Measurements from ENCODE around the gene BICRA. TPM values are rescaled to one million over a fixed set of nuclear protein-coding genes. Genes with fewer than 3 reads are reported as not detected.

The BICRA gene
- total RNA-seq, 4 donors from 2014 or later: 8.4 to 35.2 (median 28.7) TPM

DNA sequence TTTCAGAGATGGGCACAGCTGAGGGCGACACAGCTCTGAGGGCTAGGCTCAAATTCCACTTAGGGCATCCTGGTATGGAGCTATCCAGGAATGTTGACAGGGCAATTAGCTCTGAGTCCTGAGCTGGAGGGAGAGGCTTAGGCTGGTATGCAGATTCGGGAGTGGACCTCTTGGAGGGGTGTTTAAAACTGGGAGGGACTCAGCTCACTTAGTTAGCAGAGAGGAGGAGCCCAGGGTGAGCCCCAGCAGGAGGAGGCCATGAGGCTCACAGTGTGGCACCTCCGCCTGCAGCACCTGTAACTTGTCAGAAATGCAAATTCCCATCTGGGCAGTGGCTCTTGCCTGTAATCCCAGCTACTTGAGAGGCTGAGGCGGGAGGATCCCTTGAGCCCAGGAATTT, 126.2 kb downstream of the BICRA start:
- intact Hi-C loops (cut with DNase I; ENCODE audit: low total_unique reads): no loop called here
- no peak overlapping the region for H3K4me3 ChIP-seq
- no peak for ATAC-seq
- in situ Hi-C loops (cut with MboI; ENCODE audit: low sequenced_read_pairs in 4 of 4): loop anchor here in 1 of 4 donors (25.0 kb wide), 1 partner anchor 448 kb away; no protein-coding TSS in a partner anchor
- H3K27ac ChIP-seq: no peak overlapping the region
- H3K27me3 ChIP-seq: no peaks in the 10 kb centered on the region
- H3K36me3 ChIP-seq: peaks cover 0 to 4% of the 10 kb centered on the region in 2 donors
- H3K4me1 ChIP-seq: peaks cover 0 to 5% of the 10 kb centered on the region in 2 donors
- no peak for TF ChIP-seq POLR2A (IDR thresholded peaks at IDR 0.05)
- TF ChIP-seq, protein P1, sequence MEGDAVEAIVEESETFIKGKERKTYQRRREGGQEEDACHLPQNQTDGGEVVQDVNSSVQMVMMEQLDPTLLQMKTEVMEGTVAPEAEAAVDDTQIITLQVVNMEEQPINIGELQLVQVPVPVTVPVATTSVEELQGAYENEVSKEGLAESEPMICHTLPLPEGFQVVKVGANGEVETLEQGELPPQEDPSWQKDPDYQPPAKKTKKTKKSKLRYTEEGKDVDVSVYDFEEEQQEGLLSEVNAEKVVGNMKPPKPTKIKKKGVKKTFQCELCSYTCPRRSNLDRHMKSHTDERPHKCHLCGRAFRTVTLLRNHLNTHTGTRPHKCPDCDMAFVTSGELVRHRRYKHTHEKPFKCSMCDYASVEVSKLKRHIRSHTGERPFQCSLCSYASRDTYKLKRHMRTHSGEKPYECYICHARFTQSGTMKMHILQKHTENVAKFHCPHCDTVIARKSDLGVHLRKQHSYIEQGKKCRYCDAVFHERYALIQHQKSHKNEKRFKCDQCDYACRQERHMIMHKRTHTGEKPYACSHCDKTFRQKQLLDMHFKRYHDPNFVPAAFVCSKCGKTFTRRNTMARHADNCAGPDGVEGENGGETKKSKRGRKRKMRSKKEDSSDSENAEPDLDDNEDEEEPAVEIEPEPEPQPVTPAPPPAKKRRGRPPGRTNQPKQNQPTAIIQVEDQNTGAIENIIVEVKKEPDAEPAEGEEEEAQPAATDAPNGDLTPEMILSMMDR (IDR thresholded peaks at IDR 0.05 in 4 of 5, conservative IDR thresholded peaks at IDR 0.05 in 1 of 5): no peak
- no peak for DNase-seq
- no peaks in the 10 kb centered on the region for H3K9me3 ChIP-seq

DNA sequence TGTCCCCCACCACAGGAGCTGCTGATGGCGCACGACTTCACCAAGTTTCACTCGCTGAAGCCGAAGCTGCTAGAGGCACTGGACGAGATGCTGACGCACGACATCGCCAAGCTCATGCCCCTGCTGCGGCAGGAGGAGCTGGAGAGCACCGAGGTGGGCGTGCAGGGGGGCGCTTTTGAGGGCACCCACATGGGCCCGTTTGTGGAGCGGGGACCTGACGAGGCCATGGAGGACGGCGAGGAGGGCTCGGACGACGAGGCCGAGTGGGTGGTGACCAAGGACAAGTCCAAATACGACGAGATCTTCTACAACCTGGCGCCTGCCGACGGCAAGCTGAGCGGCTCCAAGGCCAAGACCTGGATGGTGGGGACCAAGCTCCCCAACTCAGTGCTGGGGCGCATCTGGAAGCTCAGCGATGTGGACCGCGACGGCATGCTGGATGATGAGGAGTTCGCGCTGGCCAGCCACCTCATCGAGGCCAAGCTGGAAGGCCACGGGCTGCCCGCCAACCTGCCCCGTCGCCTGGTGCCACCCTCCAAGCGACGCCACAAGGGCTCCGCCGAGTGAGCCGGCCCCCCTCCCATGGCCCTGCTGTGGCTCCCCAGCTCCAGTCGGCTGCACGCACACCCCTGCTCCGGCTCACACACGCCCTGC, 132.1 kb downstream of the BICRA start:
- no peak for ATAC-seq
- peaks cover 0 to 4% of the 10 kb centered on the region in 2 donors for H3K36me3 ChIP-seq
- H3K4me3 ChIP-seq: no peak overlapping the region
- no peak for DNase-seq
- no peaks in the 10 kb centered on the region for H3K9me3 ChIP-seq
- H3K27me3 ChIP-seq: no peaks in the 10 kb centered on the region
- in situ Hi-C loops (cut with MboI; ENCODE audit: low sequenced_read_pairs in 4 of 4): loop anchor here in 1 of 4 donors (25.0 kb wide), 1 partner anchor 454 kb away; no protein-coding TSS in a partner anchor
- intact Hi-C loops (cut with DNase I; ENCODE audit: low total_unique reads): no loop called here
- TF ChIP-seq POLR2A (IDR thresholded peaks at IDR 0.05): no peak
- TF ChIP-seq, protein P1 (IDR thresholded peaks at IDR 0.05 in 4 of 5, conservative IDR thresholded peaks at IDR 0.05 in 1 of 5): no peak
- peak overlapping the region in 3 of 4 donors; percentile 97 to 99 (median 98) for H3K27ac ChIP-seq
- peaks cover 13 to 21% of the 10 kb centered on the region in 2 donors for H3K4me1 ChIP-seq

DNA sequence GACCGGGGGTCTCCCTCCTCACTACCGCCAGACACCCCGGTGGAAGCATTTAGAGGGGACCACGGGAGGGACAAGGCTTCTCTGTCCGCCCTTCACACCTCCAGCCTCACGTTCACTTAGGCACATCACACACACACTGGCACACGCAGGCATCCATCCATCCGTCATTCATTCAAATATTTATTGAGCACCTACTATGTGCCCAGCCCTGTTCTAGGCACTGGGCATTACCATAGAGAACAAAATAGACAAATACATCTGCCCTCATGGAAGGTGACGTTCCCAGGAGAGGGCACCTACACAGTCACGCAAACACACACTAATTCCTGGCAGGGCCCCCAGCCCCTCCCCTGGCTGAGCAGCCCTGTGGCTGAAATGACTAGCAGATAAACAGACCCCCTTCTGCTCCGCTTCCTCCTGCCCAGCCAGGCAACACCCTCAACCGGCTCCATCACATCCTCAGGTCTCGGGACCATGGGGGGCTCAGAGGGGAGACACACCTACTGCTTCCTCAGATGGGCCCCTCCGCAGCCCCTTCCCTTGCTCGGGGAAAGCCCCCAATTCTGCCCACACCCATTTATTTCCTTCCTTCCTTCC, 132.7 kb downstream of the BICRA start:
- peak overlapping the region; percentile 85 to 99 (median 98) for H3K27ac ChIP-seq
- in situ Hi-C loops (cut with MboI; ENCODE audit: low sequenced_read_pairs in 4 of 4): loop anchor here in 1 of 4 donors (25.0 kb wide), 1 partner anchor 454 kb away; no protein-coding TSS in a partner anchor

DNA sequence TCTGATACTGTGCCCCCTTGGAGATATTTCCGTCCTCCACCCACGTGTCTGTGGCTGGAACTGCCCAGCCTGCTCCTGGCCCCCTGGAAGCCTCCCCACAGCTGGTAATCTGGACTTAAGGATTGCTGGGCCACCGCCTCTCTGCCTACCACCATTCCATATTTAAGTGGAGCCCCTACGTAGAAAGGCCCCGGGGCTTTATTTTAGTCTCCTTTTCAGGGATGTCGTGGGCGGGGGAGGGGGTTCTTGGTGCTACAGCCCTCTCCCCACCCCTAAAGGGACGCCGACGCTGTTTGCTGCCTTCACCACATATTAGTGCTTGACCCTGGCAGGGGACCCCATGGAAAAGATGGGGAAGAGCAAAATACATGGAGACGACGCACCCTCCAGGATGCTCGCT, 133.7 kb downstream of the BICRA start:
- ATAC-seq (no peak), DNase-seq (no peak)
- TF ChIP-seq, protein P1 (IDR thresholded peaks at IDR 0.05 in 4 of 5, conservative IDR thresholded peaks at IDR 0.05 in 1 of 5): no peak
- TF ChIP-seq POLR2A (IDR thresholded peaks at IDR 0.05): no peak
- H3K9me3 ChIP-seq: no peaks in the 10 kb centered on the region
- in situ Hi-C loops (cut with MboI; ENCODE audit: low sequenced_read_pairs in 4 of 4) (loop anchor here in 1 of 4 donors (25.0 kb wide), 1 partner anchor 455 kb away; no protein-coding TSS in a partner anchor), intact Hi-C loops (cut with DNase I; ENCODE audit: low total_unique reads) (loop anchor here (1.0 kb wide), 3 partner anchors 29 to 227 kb away; partner anchors contain the start of genes EHD2 and NAPA)
- H3K4me3 ChIP-seq: peak overlapping the region; percentile 44 to 68 (median 53)
- H3K36me3 ChIP-seq: peaks cover 0 to 17% of the 10 kb centered on the region in 2 donors
- H3K4me1 ChIP-seq: peaks cover 22 to 33% of the 10 kb centered on the region in 2 donors
- no peaks in the 10 kb centered on the region for H3K27me3 ChIP-seq
- H3K27ac ChIP-seq: peak overlapping the region; percentile 85 to 99 (median 98)

More for the DNA sequence above, 132.7 kb downstream of the BICRA start:
- Histone ChIP-seq H3K4me3 (no peak overlapping the region), H3K36me3 (peaks cover 0 to 7% of the 10 kb centered on the region in 2 donors), H3K4me1 (peaks cover 19 to 28% of the 10 kb centered on the region in 2 donors), H3K9me3 (no peaks in the 10 kb centered on the region), H3K27me3 (no peaks in the 10 kb centered on the region)
- ATAC-seq (no peak), DNase-seq (no peak)
- intact Hi-C loops (cut with DNase I; ENCODE audit: low total_unique reads): no loop called here
- TF ChIP-seq POLR2A (IDR thresholded peaks at IDR 0.05): no peak
- TF ChIP-seq, protein P1 (IDR thresholded peaks at IDR 0.05 in 4 of 5, conservative IDR thresholded peaks at IDR 0.05 in 1 of 5): no peak

All from gastrocnemius medialis (tissue), 4 donors.